GM18873 (cell line): Measurements from ENCODE around the gene IPO4.
A peak's percentile ranks its signal among the peaks of the same experiment; 100 is the strongest.

Experiments used
- ATAC-seq: cut with Tn5 transposase; IDR thresholded peaks from one replicate; pipeline ENCODE4 v1.9.1; 2021; ENCODE audit warnings: mild to moderate bottlenecking, moderate library complexity, moderate number of reproducible peaks; ENCODE audit not compliant: unreplicated experiment, low FRiP score

IPO4 gene

DNA sequence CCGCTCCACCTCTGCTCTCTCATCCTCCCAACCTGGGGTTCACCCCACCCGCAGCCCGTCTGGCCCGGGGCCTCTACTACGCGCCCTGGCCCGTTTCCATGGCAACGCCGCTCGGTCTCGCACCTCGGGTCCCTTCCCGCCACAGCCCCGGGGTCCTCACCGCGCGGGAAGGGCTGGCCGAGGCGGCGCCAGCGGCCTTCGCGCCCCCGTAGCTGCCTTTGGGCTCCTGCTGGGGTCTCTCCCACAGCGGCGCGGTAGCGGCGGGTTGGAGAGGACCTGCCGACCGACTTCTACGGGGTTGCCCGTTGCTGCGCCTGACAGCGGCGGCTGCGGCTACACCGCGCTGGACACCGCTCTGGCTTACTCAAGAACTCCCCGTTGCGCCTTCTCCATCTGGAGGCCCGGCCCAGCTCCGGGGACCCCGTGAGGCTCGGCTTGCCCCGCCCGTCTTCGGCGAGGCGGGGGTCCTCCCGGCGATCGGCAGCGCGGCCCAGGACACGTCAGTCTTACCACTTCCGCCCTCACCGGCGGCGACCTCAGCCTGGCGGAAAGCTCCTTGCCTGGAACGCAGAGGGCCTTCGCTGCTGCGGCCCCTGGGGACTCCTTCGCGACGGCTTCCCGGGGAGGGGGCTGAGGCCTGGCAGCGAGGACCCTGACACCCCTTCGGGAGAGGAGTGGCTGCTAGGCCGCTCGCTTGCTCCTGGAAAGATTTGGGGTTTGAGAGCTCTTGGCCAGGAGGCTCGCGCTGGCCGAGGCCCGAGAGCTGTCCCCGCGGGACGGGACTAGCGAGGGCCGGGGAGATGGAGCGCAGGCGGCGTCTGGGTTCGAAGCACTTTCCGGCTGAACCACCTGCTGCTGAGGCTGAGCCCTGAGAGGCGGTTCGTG lies 6.8 kb upstream of the IPO4 start, which contains the start of gene TM9SF1:
TSS of gene TM9SF1 (minus strand) at position 256 of the 885 bp plus-strand sequence. CDS start 422 bp downstream, outside the sequence.
- peak; percentile 86 for ATAC-seq

DNA sequence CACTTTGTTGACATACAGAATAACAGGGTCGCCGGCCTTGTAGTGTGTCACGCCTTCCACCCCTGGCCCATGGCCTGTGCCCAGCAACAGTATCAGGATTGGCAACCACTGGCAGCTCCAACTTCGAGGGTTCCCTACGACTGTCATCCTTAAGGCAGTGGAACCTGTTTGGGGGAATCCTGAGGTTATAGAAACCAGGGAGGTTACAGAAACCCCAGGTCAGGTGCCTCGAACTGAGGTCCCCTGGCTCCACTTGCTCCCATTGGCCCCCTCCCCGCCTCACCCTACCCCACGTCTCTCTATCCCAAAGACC lies 6.2 kb upstream of the IPO4 start:
- no peak for ATAC-seq

DNA sequence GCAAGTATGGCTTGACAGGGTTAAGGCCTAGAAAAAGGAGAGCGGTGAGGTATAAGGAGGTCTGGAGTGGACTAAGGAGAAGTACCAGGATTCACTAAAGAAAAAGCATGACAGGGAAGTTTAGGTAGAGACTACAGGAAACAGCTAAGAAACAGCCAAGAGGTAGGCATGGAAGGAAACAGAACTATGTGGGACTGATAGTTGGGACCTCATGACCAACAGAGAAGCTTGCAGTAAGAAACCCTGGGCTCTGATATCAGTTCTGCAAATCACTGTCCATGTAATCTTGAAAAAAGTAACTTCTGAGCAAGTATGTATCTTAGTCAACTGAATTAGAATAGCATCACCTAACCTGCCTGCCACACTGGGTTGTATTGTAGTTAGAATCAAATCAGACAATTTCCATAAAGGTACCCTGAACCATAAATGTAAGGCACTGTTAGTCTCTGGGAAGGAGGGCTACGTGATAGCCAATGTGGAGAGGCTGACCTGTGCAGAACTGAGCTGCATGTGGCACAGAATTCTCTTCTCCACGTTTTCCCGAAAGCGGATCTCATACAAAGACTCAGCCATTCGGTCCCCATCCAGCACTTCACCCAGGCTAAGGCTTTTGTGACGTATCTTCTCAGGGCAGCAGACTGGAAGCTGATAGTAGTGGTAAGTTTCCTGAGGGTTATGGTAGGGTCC lies 5.7 kb upstream of the IPO4 start:
- ATAC-seq, result no peak

DNA sequence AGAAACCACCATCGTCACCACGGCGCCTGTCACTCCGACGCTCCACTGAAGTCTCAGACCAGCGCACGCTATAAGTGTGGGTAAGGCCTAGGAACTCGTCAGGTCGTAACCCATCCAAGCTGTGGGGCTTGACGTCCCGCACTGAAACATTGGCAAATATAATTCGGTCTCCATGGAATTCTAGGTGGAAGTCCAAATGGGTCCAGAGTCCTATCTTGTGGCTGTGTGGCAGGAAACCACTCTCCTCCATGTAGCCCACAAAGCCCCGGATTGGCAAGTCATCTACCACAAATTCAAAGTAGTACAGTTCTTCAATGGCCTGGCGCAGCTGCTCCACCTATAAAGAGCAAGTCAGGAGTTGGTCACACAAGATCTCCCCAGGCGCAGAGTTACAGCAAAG lies 4.3 kb upstream of the IPO4 start:
- no peak for ATAC-seq

DNA sequence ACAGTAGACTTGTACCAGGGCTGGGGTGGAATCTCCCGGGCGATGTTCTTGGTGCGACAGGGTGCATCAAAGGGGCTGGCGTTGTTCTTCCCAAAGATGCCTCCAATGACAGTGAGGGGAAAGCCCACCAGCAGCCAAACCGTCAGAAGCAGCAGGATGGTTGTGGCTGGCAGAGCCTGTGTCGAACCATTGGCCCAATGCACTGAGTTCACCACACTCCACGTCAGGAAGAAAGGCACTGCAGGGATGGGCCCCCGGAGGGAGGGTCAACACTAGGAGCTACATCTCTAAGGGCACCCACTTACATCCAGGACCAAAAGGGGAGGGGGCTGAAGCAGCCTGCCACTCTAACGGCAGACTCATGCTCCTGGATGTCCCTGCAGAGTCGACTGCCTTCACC lies 1.8 kb upstream of the IPO4 start:
- ATAC-seq, result no peak

DNA sequence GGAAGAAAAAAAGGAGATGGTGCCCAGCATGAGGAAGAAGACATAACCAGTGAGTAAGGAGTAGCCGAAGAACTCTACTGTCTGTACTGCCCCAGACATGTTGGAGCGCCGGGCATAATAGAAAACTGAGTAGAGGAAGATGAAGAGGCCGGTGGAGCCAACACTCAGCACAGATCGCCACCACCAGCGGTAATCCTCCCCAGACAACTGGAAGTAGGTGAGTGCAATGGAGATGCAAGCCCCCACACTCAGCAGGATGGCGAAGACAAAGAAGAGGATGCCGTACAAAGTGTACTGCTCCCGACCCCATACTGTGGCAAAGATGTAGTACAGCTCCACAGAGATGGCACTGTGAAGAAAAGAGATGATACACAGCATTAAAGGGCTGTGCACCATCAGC lies 844 bp upstream of the IPO4 start:
- ATAC-seq, result no peak

DNA sequence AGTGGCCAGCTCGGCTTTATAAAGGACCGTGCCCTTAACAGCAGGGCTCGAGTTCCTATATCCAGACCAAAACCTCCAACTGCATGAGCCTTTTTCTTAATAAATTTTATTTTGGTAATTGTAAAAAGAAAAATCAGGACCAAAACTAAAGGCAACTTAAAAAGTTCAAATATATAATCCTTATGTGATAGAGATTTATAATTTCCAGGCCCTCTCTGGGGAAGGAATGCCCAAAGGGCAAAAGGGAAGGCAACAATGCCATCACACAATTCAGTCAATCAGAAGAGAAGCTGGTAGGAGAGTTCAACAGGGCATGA lies 401 bp upstream of the IPO4 start:
- no peak for ATAC-seq

DNA sequence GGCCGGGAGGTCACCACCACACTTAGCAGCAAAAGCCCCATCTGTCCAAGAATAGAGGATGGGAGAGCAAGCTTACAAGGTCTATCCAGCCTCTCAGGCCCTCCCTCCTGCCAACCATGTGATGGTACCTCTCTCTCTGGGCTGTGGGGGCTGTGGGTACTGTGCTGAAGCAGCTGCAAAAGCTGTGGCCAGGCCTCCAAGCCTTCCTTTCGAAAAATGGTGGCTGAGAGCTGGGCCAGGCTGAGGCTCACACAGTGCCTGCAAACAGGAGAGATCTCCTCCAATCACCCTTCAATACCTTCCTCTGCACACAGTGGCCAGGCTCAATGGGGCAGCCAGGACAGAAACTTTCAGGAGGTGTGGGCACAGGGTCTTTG lies 1.1 kb downstream of the IPO4 start:
- ATAC-seq, result no peak

DNA sequence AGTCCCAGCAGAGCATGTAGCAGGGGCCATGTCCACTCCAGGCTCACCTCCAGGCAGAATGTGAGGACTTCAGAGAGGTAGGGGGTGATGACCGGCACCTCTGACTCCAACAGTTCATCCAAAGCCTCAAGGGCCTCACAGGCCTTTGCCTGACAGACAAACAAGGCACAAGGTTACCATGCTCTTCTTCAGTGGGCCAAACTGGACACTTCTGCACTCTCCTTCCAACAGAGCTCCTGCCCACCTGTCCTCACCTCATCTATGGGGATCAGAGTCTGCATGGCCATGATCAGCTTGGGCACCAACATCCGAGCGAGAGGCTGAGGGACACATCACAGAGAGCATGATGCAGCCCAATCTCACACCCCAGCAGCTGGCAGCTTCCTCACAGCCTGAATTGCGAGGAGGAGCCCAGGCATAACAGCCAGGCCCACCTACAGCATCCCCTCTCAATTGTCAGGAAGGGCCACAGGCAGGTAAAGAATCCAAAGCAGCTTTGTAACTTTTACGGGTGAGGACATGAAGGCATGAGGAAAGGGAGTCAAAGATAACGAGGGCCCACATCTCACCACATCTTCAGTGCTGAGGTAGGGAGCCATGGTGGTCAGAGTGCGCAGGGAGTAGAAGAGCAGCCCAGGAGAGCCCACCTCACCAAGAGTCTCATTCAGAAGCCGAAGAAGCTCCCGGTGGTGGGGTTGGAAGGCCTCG lies 1.6 kb downstream of the IPO4 start:
- no peak for ATAC-seq

DNA sequence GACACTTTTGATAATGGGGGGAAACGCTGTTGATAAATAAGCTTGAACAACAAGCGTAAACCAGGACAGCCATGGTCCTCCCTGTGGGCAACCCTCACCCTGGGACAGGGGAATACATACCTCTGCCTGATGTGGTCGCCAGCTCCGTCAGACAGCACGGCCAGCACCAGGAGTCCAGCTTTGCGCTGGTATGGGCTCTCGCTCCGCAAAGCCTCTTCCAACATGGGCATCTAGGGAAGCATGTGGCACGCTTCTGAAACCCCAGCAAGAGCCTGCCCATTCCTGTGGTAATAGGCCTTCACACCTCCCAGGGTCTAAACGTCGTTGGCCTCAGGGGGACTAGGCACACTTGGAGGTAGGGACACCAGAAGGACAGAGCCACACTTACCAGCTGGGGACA lies 2.9 kb downstream of the IPO4 start:
- no peak for ATAC-seq

DNA sequence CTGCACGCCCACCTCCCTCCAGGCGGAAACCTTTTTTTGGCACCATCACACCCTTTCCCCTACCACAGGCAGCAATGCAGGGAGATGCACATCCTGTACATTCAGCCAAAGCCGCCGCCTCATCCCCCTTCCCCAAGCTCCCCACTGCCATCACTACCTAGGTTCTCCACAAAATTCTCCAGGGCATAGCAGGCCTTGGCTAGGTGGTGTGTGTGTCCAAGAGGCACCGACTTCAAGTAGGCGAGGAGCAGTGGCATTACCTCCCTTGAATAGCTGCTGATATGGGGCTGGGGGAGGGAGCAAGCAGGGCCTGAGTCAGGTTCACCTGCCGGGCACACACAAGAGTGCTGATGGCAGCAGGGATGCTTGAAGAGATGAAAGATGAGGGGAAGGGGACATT lies 3.6 kb downstream of the IPO4 start:
- no peak for ATAC-seq

DNA sequence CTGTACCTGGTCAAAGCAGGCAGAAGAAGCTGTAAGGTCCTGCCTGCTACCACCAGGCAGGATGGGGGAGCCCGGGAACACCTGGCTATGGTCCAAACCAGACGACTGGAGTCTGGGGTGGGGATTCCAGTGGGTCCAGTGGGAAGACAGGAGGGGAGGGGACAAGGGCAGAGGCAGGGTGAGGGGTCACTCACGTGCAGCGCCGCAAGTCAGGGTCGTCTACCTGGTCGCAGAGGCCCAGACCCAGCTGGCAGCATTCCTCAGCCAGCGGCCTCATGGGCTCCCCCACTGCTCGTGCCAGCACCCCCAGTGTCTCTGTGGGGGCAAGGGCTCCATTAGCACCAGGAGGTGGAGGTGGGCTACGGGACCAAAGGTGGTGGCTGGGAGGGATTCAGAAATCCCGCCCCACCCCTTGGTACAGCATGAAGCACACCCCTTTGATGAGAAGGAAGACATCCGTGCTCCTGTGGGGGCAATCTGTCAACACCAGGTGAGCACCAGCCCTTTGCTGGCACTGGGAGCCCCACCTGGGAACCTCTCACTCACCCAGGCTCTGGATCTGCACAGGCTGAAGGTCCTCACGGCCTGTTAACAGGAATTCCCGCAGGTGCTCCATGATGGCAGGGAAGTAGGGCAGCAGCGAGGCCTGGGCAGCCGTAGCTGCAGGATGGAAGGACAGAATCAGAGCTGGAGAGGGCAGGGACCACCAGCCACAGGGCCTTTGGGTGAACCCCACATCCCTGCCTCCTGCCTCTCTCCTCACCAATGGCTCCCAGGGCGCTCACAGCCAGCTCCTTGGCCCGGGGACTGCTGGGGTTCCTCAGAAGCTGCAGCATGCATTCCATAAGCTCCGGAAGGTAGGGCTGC lies 4.3 kb downstream of the IPO4 start:
- ATAC-seq, result no peak

DNA sequence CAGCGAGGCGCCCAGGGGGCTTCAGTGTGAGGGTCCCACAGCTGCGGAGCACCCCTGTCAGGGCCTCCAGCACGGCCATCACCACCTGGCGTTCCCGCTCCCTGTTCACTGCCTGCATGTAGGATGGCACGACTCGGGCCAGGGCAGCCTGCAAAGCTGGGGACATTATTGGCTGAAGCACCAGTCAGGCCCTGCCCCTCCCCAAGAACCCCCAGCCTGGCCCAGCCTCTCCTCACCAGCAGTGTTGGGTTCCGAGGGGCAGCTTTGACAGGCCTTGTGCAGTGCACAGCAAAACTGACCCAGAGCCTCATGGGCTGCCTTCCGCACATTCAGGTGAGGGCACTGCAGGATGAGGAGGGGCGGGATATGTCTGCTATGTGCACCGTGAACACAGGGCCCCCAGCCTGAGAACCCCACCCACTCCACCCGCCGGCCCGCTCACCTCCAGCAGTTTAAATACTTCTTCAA lies 5.6 kb downstream of the IPO4 start:
- no peak for ATAC-seq

DNA sequence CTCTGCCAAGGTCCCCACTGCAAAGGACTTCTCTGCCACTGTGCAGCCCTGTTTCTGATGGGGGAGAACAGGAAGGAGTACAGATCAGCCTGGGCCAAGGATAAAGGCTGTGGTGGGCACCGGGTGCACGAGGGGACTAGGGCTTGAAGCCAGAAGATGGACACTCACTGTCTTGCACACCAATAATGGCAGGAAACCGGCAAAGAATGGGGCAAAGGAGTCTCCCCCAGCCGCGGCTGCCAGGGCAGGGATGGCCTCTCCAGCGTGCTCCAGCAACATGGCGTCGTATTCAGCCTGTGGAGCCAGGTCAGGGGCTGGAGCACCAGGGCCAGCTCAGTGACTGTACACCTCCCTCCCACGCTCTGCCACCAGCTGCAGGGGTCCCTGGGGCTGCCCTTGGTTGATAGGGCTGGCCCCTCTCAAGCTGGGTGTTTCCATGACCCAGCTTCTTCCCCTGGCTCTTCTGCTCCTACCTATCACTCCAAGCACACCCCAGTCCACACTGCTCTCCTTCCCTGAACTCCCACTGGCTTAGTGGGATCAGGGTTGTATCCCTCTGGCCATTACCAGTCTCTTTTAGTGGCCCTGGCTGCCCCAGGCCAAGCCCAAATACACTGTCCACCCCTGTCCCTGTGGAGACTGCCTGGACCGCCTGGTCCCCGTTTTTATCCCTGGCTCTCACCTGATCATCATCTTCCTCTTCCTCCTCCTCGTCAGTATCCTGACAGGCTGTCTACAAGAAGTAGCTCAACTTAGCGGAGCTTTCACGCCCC lies 6.3 kb downstream of the IPO4 start:
- no peak for ATAC-seq

DNA sequence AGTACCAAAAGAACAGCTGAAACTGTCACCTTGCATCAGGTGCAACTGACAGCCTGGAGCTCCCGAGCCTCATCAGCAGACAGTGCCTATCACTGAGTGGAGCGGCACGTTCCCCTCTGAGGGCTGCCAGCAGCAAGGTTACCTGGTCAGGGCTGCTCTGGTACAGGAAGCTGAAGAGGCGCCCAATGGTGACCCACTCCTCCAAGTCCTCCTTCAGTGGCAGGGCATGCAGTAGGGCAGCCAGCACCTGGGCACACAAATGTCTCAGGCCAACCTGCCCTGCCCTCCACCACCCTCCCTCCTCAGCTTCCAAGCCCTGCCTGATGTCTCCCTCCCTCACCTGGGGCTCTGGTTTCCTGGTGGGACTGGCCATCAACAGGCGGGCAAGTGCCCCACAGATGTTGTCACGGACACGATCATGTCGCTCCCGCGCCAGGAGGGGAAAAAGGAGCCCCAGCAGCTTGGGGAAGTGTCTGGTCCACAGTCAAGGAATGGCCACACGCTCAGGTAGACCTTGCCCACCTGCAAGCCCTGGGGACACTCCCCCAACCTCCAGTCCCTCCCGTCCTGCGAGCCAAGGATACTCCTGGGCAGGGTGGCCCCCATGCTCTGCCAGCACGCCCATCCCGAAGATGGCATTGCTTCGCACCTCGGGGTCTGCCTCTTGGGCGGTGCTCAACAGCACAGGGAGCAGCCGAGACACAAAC lies 7.1 kb downstream of the IPO4 start:
- no peak for ATAC-seq

DNA sequence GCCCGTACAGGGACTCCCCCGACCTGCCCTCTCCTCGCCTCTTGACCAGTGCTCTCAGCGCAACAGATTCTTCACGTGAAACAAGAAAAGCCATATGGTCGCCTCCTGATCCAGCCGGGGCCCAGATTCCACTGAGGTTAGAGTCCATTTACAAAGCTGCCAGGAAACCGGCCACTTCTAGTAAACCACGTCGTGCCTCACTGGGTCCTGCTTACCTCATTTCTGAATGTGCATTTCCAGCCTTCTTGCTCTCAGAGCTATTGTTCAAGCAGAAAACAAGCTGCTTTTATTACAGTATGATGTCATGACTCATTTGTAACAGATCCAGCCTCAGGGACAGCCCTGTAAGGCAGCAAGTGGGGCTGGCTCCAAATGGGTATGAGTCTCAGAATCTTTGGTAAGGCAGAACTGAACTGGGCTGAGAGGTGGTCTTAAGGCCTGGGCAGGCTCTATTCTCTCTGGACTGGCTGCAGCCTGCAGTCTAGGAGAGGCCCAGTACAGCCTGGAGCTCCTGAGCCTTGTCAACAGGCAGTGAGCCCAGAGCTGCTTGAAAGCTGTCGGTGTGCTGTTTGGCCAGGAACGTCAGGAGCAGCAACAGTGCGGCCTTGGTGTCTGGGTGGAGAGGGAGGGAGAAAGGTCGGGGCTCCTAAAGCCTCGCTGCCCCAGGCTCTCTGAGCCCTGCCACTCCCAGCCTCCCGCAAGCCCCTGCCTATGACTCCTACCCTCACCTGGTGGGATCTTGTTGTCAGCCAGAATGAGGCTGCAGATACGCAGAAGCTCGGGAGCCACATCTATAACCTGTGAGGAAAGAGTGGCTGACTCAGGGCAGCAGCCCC lies 8.4 kb downstream of the IPO4 start:
- no peak for ATAC-seq

DNA sequence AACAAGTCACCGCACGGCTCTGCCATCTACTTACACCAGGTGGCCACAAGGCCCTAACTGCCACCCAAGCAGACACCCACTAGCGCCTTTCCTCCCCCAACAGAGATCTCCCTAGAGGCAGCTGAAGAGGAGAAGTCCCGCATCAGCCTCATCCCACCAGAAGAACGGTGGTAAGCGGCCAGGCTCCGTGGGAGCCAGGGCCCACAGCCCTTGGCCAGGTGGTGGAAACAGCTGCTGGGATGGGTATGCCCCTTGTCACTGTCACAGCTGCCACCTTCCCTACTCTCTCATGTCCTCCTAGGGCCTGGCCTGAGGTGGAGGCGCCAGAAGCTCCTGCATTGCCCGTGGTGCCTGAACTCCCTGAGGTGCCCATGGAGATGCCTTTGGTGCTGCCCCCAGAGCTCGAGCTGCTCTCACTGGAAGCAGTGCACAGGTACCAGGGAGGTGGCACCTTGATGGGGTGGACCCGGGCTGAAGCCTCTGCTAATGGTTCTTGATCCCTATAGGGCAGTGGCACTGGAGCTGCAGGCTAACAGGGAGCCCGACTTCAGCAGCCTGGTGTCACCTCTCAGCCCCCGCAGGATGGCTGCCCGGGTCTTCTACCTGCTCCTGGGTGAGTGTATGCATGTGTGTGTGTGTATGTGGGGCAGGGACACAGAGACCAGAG lies 9.2 kb downstream of the IPO4 start:
- no peak for ATAC-seq
